PC-9 (cell line): ENCODE results near the gene MACROD2. TPM values are rescaled to one million over a fixed set of nuclear protein-coding genes. Genes with fewer than 3 reads are reported as not detected.

Source experiments
- BruUV-seq: library from RNA; stranded (reverse); fragments of 400-500 nt; replicated peaks from 2 replicates; lab custom pipeline; 2021; lab: Mats Ljungman, UMichigan
- CTCF ChIA-PET: fragments of 300-600 bp; sonication (Branson Sonifier 250); formaldehyde crosslinking; loops from one replicate; lab custom pipeline; 2022; ENCODE audit warnings: antibody characterized with exemption; lab: Charles Lee
- POLR2A ChIA-PET: fragments of 300-600 bp; sonication (Branson Sonifier 250); formaldehyde crosslinking; loops from one replicate; lab custom pipeline; 2022; ENCODE audit warnings: antibody characterized with exemption; ENCODE audit not compliant: unreplicated experiment; lab: Charles Lee
- DNase-seq, 2 experiments: peaks; one replicate each; pipeline versions ENCODE4 v3.0.0 to v3.0.0-alpha.2; 2015 to 2022; ENCODE audit warnings: mixed read lengths in 1 of 2
- H2AFZ ChIP-seq: fragments of 200-600 bp; sonication (generic); 2 replicates; pipeline ENCODE4 v1.8.1; 2017; ENCODE audit warnings: antibody characterized with exemption
- H3F3A ChIP-seq: fragments of 200-600 bp; sonication (generic); 2 replicates; pipeline ENCODE4 v1.8.1; 2017; ENCODE audit warnings: antibody characterized with exemption, mild to moderate bottlenecking, low read depth; ENCODE audit not compliant: insufficient read depth
- H3K27ac ChIP-seq: fragments of 200-600 bp; sonication (generic); 2 replicates; pipeline ENCODE4 v1.6.1; 2016; ENCODE audit warnings: mixed run types
- H3K27me3 ChIP-seq: fragments of 200-600 bp; sonication (generic); 2 replicates; pipeline ENCODE4 v1.6.1; 2016; ENCODE audit warnings: low read depth, mixed run types; ENCODE audit not compliant: insufficient read depth
- H3K36me3 ChIP-seq: fragments of 200-600 bp; sonication (generic); 2 replicates; pipeline ENCODE4 v1.6.1; 2016; ENCODE audit warnings: low read depth, mixed run types
- H3K4me1 ChIP-seq: fragments of 200-600 bp; sonication (generic); replicated peaks from 2 replicates; pipeline ENCODE4 v1.6.1; 2016; ENCODE audit warnings: mixed run types; ENCODE audit not compliant: insufficient read depth
- H3K4me2 ChIP-seq: fragments of 200-600 bp; sonication (generic); 2 replicates; pipeline ENCODE4 v1.6.1; 2017; ENCODE audit warnings: mixed run types
- H3K4me3 ChIP-seq: fragments of 200-600 bp; sonication (generic); 2 replicates; pipeline ENCODE4 v1.6.1; 2016; ENCODE audit warnings: mixed run types
- H3K79me2 ChIP-seq: fragments of 200-600 bp; sonication (generic); 2 replicates; pipeline ENCODE4 v1.6.1; 2017; ENCODE audit warnings: low read depth, mixed run types
- H3K9me2 ChIP-seq: fragments of 200-600 bp; sonication (generic); 2 replicates; pipeline ENCODE4 v1.8.1; 2017; ENCODE audit warnings: mild to moderate bottlenecking; ENCODE audit not compliant: insufficient read depth
- H3K9me3 ChIP-seq: fragments of 200-600 bp; sonication (generic); 2 replicates; pipeline ENCODE4 v1.8.1; 2016; ENCODE audit warnings: low read depth; ENCODE audit not compliant: insufficient read depth
- H4K20me1 ChIP-seq: fragments of 200-600 bp; sonication (generic); 2 replicates; pipeline ENCODE4 v1.8.1; 2017; ENCODE audit not compliant: insufficient read depth
- CTCF ChIP-seq: fragments of 200-600 bp; sonication (generic); conservative IDR thresholded peaks from 2 replicates; pipeline ENCODE4 v1.6.1; 2017; ENCODE audit warnings: mixed run types, antibody characterized with exemption, mild to moderate bottlenecking, moderate library complexity
- EZH2 ChIP-seq: fragments of 200-600 bp; sonication (generic); IDR thresholded peaks from 2 replicates; pipeline ENCODE4 v1.8.0; 2017; ENCODE audit warnings: antibody characterized with exemption, low read depth
- intact Hi-C: fragments of 100-400 bp; cut with micrococcal nuclease; formaldehyde crosslinking; loops from one replicate; pipeline ENCODE4 v1.10.0; 2022; ENCODE audit not compliant: unreplicated experiment
- total RNA-seq: library from RNA; stranded (reverse); gene quantifications from 2 replicates; pipeline ENCODE4 v1.2.3, GENCODE V29; 2021

MACROD2 gene
- total RNA-seq, 1 experiment from 2014 or later = 11.4 TPM

DNA sequence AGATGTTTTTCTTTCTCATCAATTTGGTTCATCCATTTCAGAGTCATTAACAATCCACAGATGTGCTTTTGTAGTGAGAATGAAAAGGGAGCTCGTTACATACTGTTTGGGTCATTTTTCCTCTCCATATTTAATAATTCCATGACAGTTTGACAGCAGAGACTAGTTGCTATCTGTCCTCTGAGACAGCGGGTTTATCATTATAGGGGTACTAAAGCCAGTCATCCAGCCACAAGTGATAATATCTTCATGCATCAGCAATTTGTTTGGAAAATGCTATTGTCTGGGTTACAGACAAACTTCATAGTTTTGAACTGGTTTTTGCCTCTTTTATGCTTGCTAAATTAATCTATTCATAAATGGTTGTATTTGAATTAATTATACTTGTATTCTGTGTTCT is 692.7 kb downstream of the MACROD2 start:
- ChIA-PET POLR2A (no interaction called here), CTCF (no interaction called here)
- Histone ChIP-seq H3K9me3 (no peaks in the 10 kb centered on the region), H3K4me3 (no peak overlapping the region), H3F3A (no peaks in the 10 kb centered on the region), H3K27me3 (no peaks in the 10 kb centered on the region), H2AFZ (no peak overlapping the region), H3K4me2 (no peak overlapping the region), H3K9me2 (no peaks in the 10 kb centered on the region), H3K27ac (no peak overlapping the region), H3K4me1 (no peaks in the 10 kb centered on the region), H3K36me3 (no peaks in the 10 kb centered on the region), H3K79me2 (no peaks in the 10 kb centered on the region), H4K20me1 (no peaks in the 10 kb centered on the region)
- intact Hi-C loops = no loop called here
- DNase-seq = no peak
- TF ChIP-seq EZH2 (no peak), CTCF (no peak)
- BruUV-seq = no TSS peak

DNA sequence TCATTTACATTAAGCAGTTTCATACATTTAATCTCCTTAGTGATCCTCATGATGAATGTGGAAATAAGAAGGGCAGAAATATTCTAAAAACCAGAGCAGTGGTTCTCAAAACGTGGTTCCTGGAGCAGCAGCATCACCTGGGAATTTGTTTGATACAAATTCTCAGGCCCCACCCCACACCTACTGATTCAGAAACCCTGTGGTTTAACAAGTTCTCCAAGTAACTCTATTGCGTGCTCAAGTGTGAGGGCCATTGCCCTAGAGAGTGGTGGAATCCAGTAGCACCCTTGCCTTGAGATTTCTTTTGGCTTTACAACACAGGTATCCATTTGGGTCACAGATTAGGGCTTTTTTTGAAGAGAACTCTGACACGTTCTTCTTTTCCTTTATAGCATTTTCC is 696.7 kb downstream of the MACROD2 start:
- Histone ChIP-seq H3K9me3 (no peaks in the 10 kb centered on the region), H3K27ac (no peak overlapping the region), H4K20me1 (no peaks in the 10 kb centered on the region), H3K4me2 (no peak overlapping the region), H3K36me3 (no peaks in the 10 kb centered on the region), H3F3A (no peaks in the 10 kb centered on the region), H2AFZ (no peak overlapping the region), H3K4me3 (no peak overlapping the region), H3K9me2 (no peaks in the 10 kb centered on the region), H3K4me1 (no peaks in the 10 kb centered on the region), H3K79me2 (no peaks in the 10 kb centered on the region), H3K27me3 (no peaks in the 10 kb centered on the region)
- TF ChIP-seq EZH2 (no peak), CTCF (no peak)
- CTCF ChIA-PET = no interaction called here
- POLR2A ChIA-PET = interaction anchor here (0.6 kb wide), 1 partner anchor 347 kb away, joined by 7 read pairs; no protein-coding TSS in a partner anchor
- BruUV-seq = no TSS peak
- intact Hi-C loops = no loop called here
- DNase-seq = peak in 1 of 2 experiments; percentile 3

- Histone ChIP-seq H4K20me1 (no peaks in the 10 kb centered on the region), H3K4me2 (no peak overlapping the region), H3K4me1 (no peaks in the 10 kb centered on the region), H3K27me3 (no peaks in the 10 kb centered on the region), H3K9me2 (no peaks in the 10 kb centered on the region), H3K79me2 (no peaks in the 10 kb centered on the region), H3K4me3 (no peak overlapping the region), H3F3A (no peaks in the 10 kb centered on the region), H2AFZ (no peak overlapping the region), H3K36me3 (no peaks in the 10 kb centered on the region), H3K9me3 (no peaks in the 10 kb centered on the region), H3K27ac (no peak overlapping the region)
- TF ChIP-seq EZH2 = no peak
- TF ChIP-seq CTCF = no peak
- BruUV-seq = no TSS peak
- DNase-seq = no peak
- intact Hi-C loops = no loop called here
- ChIA-PET CTCF (no interaction called here), POLR2A (no interaction called here)
Observed at GRCh38 chr20:14696478-14696877, 701.2 kb downstream of the MACROD2 start.
